Activated naive CD4-positive, alpha-beta T cell treated with anti-CD3 and anti-CD28 coated beads, Interleukin-2, amount 10 ng/mL, durations not matched to agents 7 days and 5 days (primary cell): ENCODE results near the gene WDR72.

Experiments
- CTCF ChIA-PET: fragments of 350-600 bp; sonication (Branson Sonifier 250); formaldehyde crosslinking; loops from one replicate; lab custom pipeline; 2021; ENCODE audit warnings: antibody characterized with exemption; lab: Charles Lee
- DNase-seq: peaks from one replicate; pipeline ENCODE4 v3.0.0-alpha.2; 2020
- H3K27ac Mint-ChIP-seq: one replicate; pipeline ENCODE4 v1.8.0; 2021; ENCODE audit warnings: mild to moderate bottlenecking, moderate library complexity, mixed read lengths
- H3K27me3 Mint-ChIP-seq: one replicate; pipeline ENCODE4 v1.8.0; 2021; ENCODE audit warnings: mild to moderate bottlenecking, mixed read lengths
- H3K36me3 Mint-ChIP-seq: one replicate; pipeline ENCODE4 v1.8.0; 2021; ENCODE audit warnings: mixed read lengths
- H3K4me1 Mint-ChIP-seq: one replicate; pipeline ENCODE4 v1.8.0; 2021; ENCODE audit warnings: mixed read lengths
- H3K4me3 Mint-ChIP-seq: one replicate; pipeline ENCODE4 v1.8.0; 2021; ENCODE audit warnings: mild to moderate bottlenecking, moderate library complexity, mixed read lengths
- H3K9me3 Mint-ChIP-seq: one replicate; pipeline ENCODE4 v1.8.0; 2021; ENCODE audit warnings: mixed read lengths

WDR72 gene

GRCh38 chr15:53670701-53671100 is 88.8 kb downstream of the WDR72 start:
- CTCF ChIA-PET = no interaction called here
- Mint-ChIP-seq H3K27me3 (no peaks in the 10 kb centered on the region), H3K4me3 (no peak overlapping the region), H3K36me3 (no peaks in the 10 kb centered on the region), H3K9me3 (no peaks in the 10 kb centered on the region), H3K4me1 (no peaks in the 10 kb centered on the region), H3K27ac (no peak overlapping the region)
- no peak for DNase-seq

- no peaks in the 10 kb centered on the region for H3K4me1 Mint-ChIP-seq
- H3K27ac Mint-ChIP-seq = no peak overlapping the region
- DNase-seq = no peak
- no peaks in the 10 kb centered on the region for H3K9me3 Mint-ChIP-seq
- H3K36me3 Mint-ChIP-seq = no peaks in the 10 kb centered on the region
- H3K4me3 Mint-ChIP-seq = no peak overlapping the region
- CTCF ChIA-PET = no interaction called here
- peaks cover 4% of the 10 kb centered on the region for H3K27me3 Mint-ChIP-seq
Observed at GRCh38 chr15:53665930-53666329, 93.5 kb downstream of the WDR72 start.

GRCh38 chr15:53658827-53659555 is 100.5 kb downstream of the WDR72 start:
- Mint-ChIP-seq H3K9me3 (no peaks in the 10 kb centered on the region), H3K36me3 (no peaks in the 10 kb centered on the region), H3K27me3 (peaks cover 4% of the 10 kb centered on the region), H3K4me3 (no peak overlapping the region), H3K27ac (no peak overlapping the region), H3K4me1 (no peaks in the 10 kb centered on the region)
- no peak for DNase-seq
- CTCF ChIA-PET = no interaction called here

GRCh38 chr15:53658255-53658654 is 101.2 kb downstream of the WDR72 start:
- Mint-ChIP-seq H3K36me3 (no peaks in the 10 kb centered on the region), H3K9me3 (no peaks in the 10 kb centered on the region), H3K27me3 (peaks cover 4% of the 10 kb centered on the region), H3K4me1 (no peaks in the 10 kb centered on the region), H3K27ac (no peak overlapping the region), H3K4me3 (no peak overlapping the region)
- DNase-seq = no peak
- CTCF ChIA-PET = no interaction called here

- Mint-ChIP-seq H3K9me3 (no peaks in the 10 kb centered on the region), H3K27me3 (no peaks in the 10 kb centered on the region)
Observed at GRCh38 chr15:53648934-53649333, 110.5 kb downstream of the WDR72 start.

GRCh38 chr15:53644660-53645059 is 114.8 kb downstream of the WDR72 start:
- CTCF ChIA-PET = no interaction called here
- no peak for DNase-seq
- no peaks in the 10 kb centered on the region for H3K9me3 Mint-ChIP-seq
- no peak overlapping the region for H3K4me3 Mint-ChIP-seq
- H3K27me3 Mint-ChIP-seq = no peaks in the 10 kb centered on the region
- H3K36me3 Mint-ChIP-seq = no peaks in the 10 kb centered on the region
- H3K27ac Mint-ChIP-seq = no peak overlapping the region
- H3K4me1 Mint-ChIP-seq = no peaks in the 10 kb centered on the region

More at GRCh38 chr15:53648934-53649333, 110.5 kb downstream of the WDR72 start:
- Mint-ChIP-seq H3K4me3 (no peak overlapping the region), H3K36me3 (no peaks in the 10 kb centered on the region), H3K27ac (no peak overlapping the region), H3K4me1 (no peaks in the 10 kb centered on the region)
- CTCF ChIA-PET = no interaction called here
- no peak for DNase-seq

GRCh38 chr15:53634517-53635106 is 124.9 kb downstream of the WDR72 start:
- CTCF ChIA-PET = no interaction called here
- Mint-ChIP-seq H3K27me3 (no peaks in the 10 kb centered on the region), H3K36me3 (no peaks in the 10 kb centered on the region), H3K4me3 (no peak overlapping the region), H3K4me1 (no peaks in the 10 kb centered on the region), H3K9me3 (peaks cover 12% of the 10 kb centered on the region), H3K27ac (no peak overlapping the region)
- DNase-seq = no peak

- CTCF ChIA-PET = interaction anchor here (1.2 kb wide), 1 partner anchor 184 kb away, joined by 3 read pairs; no protein-coding TSS in a partner anchor
- H3K27ac Mint-ChIP-seq = no peak overlapping the region
- H3K4me3 Mint-ChIP-seq = no peak overlapping the region
- no peaks in the 10 kb centered on the region for H3K36me3 Mint-ChIP-seq
- H3K9me3 Mint-ChIP-seq = peaks cover 6% of the 10 kb centered on the region
- DNase-seq = no peak
- H3K4me1 Mint-ChIP-seq = no peaks in the 10 kb centered on the region
- no peaks in the 10 kb centered on the region for H3K27me3 Mint-ChIP-seq
Observed at GRCh38 chr15:53627279-53627678, 132.2 kb downstream of the WDR72 start.

- H3K4me3 Mint-ChIP-seq = no peak overlapping the region
- H3K9me3 Mint-ChIP-seq = no peaks in the 10 kb centered on the region
- H3K27me3 Mint-ChIP-seq = no peaks in the 10 kb centered on the region
- DNase-seq = no peak
- CTCF ChIA-PET = interaction anchor here (1.2 kb wide), 1 partner anchor 183 kb away, joined by 3 read pairs; no protein-coding TSS in a partner anchor
- H3K27ac Mint-ChIP-seq = no peak overlapping the region
- no peaks in the 10 kb centered on the region for H3K4me1 Mint-ChIP-seq
- H3K36me3 Mint-ChIP-seq = no peaks in the 10 kb centered on the region
Observed at GRCh38 chr15:53625962-53626845, 133.3 kb downstream of the WDR72 start.

- CTCF ChIA-PET = no interaction called here
- Mint-ChIP-seq H3K4me1 (no peaks in the 10 kb centered on the region), H3K9me3 (no peaks in the 10 kb centered on the region), H3K27ac (no peak overlapping the region), H3K4me3 (no peak overlapping the region), H3K36me3 (no peaks in the 10 kb centered on the region), H3K27me3 (no peaks in the 10 kb centered on the region)
- DNase-seq = no peak
Observed at GRCh38 chr15:53625260-53625659, 134.2 kb downstream of the WDR72 start.

GRCh38 chr15:53618461-53618860 is 141.0 kb downstream of the WDR72 start:
- no peaks in the 10 kb centered on the region for H3K36me3 Mint-ChIP-seq
- H3K27ac Mint-ChIP-seq = no peak overlapping the region
- H3K4me1 Mint-ChIP-seq = no peaks in the 10 kb centered on the region
- CTCF ChIA-PET = no interaction called here
- no peaks in the 10 kb centered on the region for H3K27me3 Mint-ChIP-seq
- no peak for DNase-seq
- H3K9me3 Mint-ChIP-seq = no peaks in the 10 kb centered on the region
- no peak overlapping the region for H3K4me3 Mint-ChIP-seq

- CTCF ChIA-PET = no interaction called here
- no peaks in the 10 kb centered on the region for H3K9me3 Mint-ChIP-seq
- no peak overlapping the region for H3K27ac Mint-ChIP-seq
Observed at GRCh38 chr15:53611145-53611920, 148.1 kb downstream of the WDR72 start.

GRCh38 chr15:53591041-53591440 is 168.4 kb downstream of the WDR72 start:
- Mint-ChIP-seq H3K36me3 (no peaks in the 10 kb centered on the region), H3K27ac (no peak overlapping the region), H3K27me3 (no peaks in the 10 kb centered on the region), H3K9me3 (no peaks in the 10 kb centered on the region), H3K4me1 (no peaks in the 10 kb centered on the region), H3K4me3 (no peak overlapping the region)
- no peak for DNase-seq
- CTCF ChIA-PET = no interaction called here

More at GRCh38 chr15:53611145-53611920, 148.1 kb downstream of the WDR72 start:
- Mint-ChIP-seq H3K27me3 (no peaks in the 10 kb centered on the region), H3K4me3 (no peak overlapping the region), H3K4me1 (no peaks in the 10 kb centered on the region), H3K36me3 (no peaks in the 10 kb centered on the region)
- DNase-seq = no peak

GRCh38 chr15:53590380-53590779 is 169.1 kb downstream of the WDR72 start:
- CTCF ChIA-PET = no interaction called here
- no peak for DNase-seq
- Mint-ChIP-seq H3K4me1 (no peaks in the 10 kb centered on the region), H3K36me3 (no peaks in the 10 kb centered on the region), H3K27ac (no peak overlapping the region), H3K9me3 (no peaks in the 10 kb centered on the region), H3K27me3 (no peaks in the 10 kb centered on the region), H3K4me3 (no peak overlapping the region)
